Heart left ventricle (tissue), 13 donors: ENCODE results near the gene MAPT.
"Not testable (repeated sequence)": the region's sequence is repeated elsewhere in the genome, so short reads cannot be mapped to it uniquely, and the experiment has no call there.

ENCODE experiments used
- POLR2A ChIP-seq, 2 donors: fragments of 450-650 bp; IDR thresholded peaks; one replicate each; pipeline ENCODE4 v1.6.1; 2017; ENCODE audit warnings: antibody characterized with exemption in 2 of 2, mild to moderate bottlenecking in 2 of 2, moderate library complexity in 2 of 2
- TF ChIP-seq, protein P1 (sequence below), 12 donors: fragments of 200-600 bp; sonication (generic) in 4 of 12; IDR thresholded peaks; one replicate each; pipeline versions ENCODE4 v1.5.0 to v1.8.0; 2018 to 2022; ENCODE audit warnings: antibody characterized with exemption in 12 of 12, mild to moderate bottlenecking in 5 of 12
- donor health status: ischemic (EF 13 %, LVEDD 7.1; RV severe dilation, severe dysfunction).
- donor health status: DM: no; HTN: yes; CAD: no.
- donor health status: DM: no; HTN: no; CAD: no.
- donor health status: ischemic (EF 25% LVEDD 6.9; RV normal size, moderate dysfunction).
- donor health status: ischemic (EF 25% LVEDD 5.7; RV mildly dilated, moderate dysfunction).
- donor health status: ischemic (EF 35%, LVEDD 5.7; RV mildly dilated, moderate dysfunction).
- donor health status: nonischemic (EF 11% LVEDD 7.7; RV severe dilation, severe dysfunction).
- donor health status: DM: yes; HTN: yes; CAD: no.
- donor health status: PGD.
- donor health status: ischemic (EF 29% LVEDD 5.4; RV normal size, mild dysfunction).
- donor health status: nonischemic (EF 23%, LVEDD 6.1; RV moderate dilation, normal function).

DNA sequence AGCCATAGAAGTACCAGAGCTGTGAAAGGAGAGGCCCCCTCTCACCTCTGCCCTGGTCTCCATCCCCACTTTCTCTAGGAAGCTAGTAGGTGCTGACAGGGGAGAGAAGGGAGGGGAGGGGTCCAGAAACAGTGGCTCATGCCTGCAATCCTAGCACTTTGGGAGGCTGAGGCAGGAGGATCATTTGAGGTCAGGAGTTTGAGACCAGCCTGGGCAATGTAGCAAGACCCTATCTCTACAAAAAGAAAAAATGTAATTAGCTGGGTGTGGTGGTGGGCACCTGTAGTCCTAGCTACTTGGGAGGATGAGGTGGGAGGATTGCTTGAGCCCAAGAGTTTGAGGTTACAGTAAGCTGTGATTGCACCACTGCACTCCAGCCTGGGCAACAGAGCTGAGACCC lies 42.8 kb downstream of the MAPT start:
- not testable (repeated sequence) for TF ChIP-seq POLR2A (IDR thresholded peaks at IDR 0.05)
- TF ChIP-seq, protein P1, sequence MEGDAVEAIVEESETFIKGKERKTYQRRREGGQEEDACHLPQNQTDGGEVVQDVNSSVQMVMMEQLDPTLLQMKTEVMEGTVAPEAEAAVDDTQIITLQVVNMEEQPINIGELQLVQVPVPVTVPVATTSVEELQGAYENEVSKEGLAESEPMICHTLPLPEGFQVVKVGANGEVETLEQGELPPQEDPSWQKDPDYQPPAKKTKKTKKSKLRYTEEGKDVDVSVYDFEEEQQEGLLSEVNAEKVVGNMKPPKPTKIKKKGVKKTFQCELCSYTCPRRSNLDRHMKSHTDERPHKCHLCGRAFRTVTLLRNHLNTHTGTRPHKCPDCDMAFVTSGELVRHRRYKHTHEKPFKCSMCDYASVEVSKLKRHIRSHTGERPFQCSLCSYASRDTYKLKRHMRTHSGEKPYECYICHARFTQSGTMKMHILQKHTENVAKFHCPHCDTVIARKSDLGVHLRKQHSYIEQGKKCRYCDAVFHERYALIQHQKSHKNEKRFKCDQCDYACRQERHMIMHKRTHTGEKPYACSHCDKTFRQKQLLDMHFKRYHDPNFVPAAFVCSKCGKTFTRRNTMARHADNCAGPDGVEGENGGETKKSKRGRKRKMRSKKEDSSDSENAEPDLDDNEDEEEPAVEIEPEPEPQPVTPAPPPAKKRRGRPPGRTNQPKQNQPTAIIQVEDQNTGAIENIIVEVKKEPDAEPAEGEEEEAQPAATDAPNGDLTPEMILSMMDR (IDR thresholded peaks at IDR 0.05), result not testable (repeated sequence)
